Upper lobe of right lung (tissue), 1 donor: ENCODE measurements around the gene PIMREG. TPM values are rescaled to one million over a fixed set of nuclear protein-coding genes. Genes with fewer than 3 reads are reported as not detected.

ENCODE experiments used
- ATAC-seq: fragments of 200-7000 bp; cut with Tn5 transposase; one replicate; pipeline ENCODE4 v1.9.1; 2020; ENCODE audit warnings: mild to moderate bottlenecking, moderate library complexity
- DNase-seq: peaks from one replicate; pipeline ENCODE4 v3.0.0-alpha.2; 2020
- H3K27ac ChIP-seq: fragments of 200-600 bp; one replicate; pipeline ENCODE4 v1.8.0; 2022
- H3K27me3 ChIP-seq: fragments of 200-600 bp; one replicate; pipeline ENCODE4 v1.8.0; 2022; ENCODE audit warnings: mild to moderate bottlenecking
- H3K36me3 ChIP-seq: fragments of 200-600 bp; one replicate; pipeline ENCODE4 v1.8.0; 2022
- H3K4me1 ChIP-seq: fragments of 200-600 bp; one replicate; pipeline ENCODE4 v1.8.0; 2022
- H3K4me3 ChIP-seq: fragments of 200-600 bp; one replicate; pipeline ENCODE4 v1.8.0; 2022; ENCODE audit warnings: mild to moderate bottlenecking
- H3K9me3 ChIP-seq: fragments of 200-600 bp; one replicate; pipeline ENCODE4 v1.8.0; 2022
- intact Hi-C: fragments of 100-400 bp; cut with DNase I; formaldehyde crosslinking; loops from one replicate; pipeline ENCODE4 v1.11.0; 2022
- total RNA-seq: library from RNA; stranded (reverse); fragmentation: NEBNext Ultra II Directional; extraction: Animal tissue kit (Norgen Biotek cat#: 25700); gene quantifications from one replicate; pipeline ENCODE4 v1.2.1, GENCODE V29; 2021
- TF ChIP-seq, protein P1 (sequence below): fragments of 200-600 bp; IDR thresholded peaks from one replicate; pipeline ENCODE4 v1.8.0; 2022; ENCODE audit warnings: antibody characterized with exemption
- donor health status: DM: no; HTN: yes; CAD: no; lungs with severe emphysema.

PIMREG gene
- total RNA-seq, 1 donor from 2014 or later: 0.26 TPM

DNA sequence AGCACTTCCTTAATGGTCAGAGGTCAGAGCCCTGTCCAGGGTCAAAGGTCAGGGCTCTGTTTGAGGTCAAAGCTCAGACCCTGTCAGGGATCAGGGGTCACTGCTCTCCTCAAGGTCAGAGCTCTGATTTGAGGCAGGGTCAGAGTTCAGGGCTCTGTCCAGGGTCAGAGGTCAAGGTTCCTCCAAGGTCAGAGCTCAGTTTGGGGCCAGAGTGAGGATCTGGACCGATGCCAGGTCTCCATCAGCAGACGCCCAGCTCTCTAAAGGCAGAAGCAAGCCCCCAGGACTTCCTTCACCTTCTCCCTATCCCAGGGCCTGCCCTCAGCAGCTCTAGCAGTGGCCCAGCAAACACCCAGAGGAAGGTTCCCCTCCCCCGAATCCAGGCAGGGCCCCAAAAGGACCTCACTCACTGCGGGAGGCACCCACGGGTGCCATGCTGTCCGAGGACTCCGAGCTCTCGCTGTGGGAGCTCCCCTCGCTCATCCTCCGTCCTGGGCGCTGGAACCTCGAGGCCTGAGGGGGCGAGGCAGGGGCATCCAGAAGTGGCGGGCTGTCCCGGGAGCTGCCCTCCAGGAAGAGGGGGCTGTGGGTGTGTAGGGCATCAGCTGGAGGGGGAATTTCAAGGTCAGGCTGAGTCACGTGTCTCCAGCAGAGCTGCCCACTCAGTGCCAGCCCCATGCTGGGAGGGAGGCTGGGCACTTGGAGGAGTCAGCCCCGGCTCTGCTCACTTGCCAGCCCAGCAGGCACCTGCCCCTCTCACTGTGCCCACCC lies 26.7 kb downstream of the PIMREG start:
- H3K9me3 ChIP-seq: no peaks in the 10 kb centered on the region
- no peaks in the 10 kb centered on the region for H3K27me3 ChIP-seq
- H3K36me3 ChIP-seq: no peaks in the 10 kb centered on the region
- ATAC-seq: no peak
- intact Hi-C loops: no loop called here
- no peak overlapping the region for H3K4me3 ChIP-seq
- TF ChIP-seq, protein P1, sequence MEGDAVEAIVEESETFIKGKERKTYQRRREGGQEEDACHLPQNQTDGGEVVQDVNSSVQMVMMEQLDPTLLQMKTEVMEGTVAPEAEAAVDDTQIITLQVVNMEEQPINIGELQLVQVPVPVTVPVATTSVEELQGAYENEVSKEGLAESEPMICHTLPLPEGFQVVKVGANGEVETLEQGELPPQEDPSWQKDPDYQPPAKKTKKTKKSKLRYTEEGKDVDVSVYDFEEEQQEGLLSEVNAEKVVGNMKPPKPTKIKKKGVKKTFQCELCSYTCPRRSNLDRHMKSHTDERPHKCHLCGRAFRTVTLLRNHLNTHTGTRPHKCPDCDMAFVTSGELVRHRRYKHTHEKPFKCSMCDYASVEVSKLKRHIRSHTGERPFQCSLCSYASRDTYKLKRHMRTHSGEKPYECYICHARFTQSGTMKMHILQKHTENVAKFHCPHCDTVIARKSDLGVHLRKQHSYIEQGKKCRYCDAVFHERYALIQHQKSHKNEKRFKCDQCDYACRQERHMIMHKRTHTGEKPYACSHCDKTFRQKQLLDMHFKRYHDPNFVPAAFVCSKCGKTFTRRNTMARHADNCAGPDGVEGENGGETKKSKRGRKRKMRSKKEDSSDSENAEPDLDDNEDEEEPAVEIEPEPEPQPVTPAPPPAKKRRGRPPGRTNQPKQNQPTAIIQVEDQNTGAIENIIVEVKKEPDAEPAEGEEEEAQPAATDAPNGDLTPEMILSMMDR: no peak
- H3K27ac ChIP-seq: no peak overlapping the region
- no peak for DNase-seq
- H3K4me1 ChIP-seq: no peaks in the 10 kb centered on the region

DNA sequence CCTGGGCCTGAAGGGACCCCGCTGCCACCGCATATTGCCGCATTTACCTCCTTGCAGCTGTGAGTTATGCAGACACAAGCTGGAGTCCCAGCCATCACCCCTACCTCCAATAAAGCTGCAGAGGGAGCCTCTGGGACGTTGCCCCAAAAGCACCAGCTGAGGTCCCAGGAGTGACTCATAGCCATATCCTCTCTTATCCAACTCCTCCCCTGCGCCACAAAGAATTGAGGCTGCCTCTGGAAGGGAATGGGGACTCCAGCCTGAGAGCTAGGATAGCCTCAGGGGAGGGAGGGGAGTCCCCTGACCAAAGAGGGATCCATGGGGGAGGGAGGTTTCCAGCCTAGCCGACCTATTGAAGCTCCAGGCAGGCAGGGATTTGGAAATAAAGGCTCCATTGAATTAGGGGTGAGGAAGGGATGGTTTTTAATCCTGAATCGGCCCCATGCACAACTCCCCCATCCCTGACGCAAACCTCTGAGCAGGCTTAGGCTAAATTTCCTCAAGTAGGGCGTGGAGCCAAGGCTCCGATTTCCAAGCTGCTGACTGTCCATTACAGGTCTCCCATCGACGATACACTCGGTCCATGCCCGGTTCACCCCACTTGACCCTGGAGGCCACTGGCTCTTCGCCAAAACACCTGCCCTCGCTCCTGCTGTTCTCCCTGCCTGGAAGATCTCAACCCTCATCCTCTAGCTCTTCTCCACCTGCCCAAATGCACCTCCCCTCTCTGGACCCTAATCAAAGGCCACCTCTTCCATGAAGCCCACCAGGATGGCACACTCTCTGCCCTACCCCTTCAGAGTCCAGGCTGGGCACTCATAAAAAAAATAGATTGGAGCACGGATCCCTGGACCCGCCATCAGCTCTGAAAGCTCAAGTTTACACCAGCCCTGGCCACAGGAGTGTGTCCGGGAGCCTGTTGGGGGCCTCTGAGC lies 27.5 kb downstream of the PIMREG start:
- intact Hi-C loops: no loop called here
- ATAC-seq (no peak), DNase-seq (no peak)
- Histone ChIP-seq H3K36me3 (no peaks in the 10 kb centered on the region), H3K27ac (no peak overlapping the region), H3K27me3 (no peaks in the 10 kb centered on the region), H3K9me3 (no peaks in the 10 kb centered on the region), H3K4me1 (no peaks in the 10 kb centered on the region), H3K4me3 (no peak overlapping the region)
- TF ChIP-seq, protein P1: no peak

DNA sequence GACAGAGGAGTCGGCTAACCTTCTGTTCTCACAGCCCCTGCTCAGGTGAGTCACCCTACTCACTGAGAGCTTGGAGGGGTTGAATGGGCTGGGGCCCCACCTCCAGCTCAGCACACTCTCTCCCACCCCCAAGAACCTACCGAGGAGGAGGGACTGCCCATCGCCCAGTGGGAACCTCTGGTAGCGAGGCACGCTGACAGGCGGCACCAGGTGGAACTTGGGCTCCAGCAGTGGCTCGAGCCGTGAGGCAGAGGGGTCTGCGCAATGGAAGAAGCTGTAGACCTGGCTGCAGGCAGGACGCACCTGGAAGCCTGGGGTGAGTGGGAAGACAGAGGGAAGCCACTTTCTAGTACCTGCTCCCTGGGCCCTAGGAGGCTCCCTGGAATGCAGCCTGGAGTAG lies 28.3 kb downstream of the PIMREG start:
- DNase-seq (no peak), ATAC-seq (no peak)
- H3K9me3 ChIP-seq: no peaks in the 10 kb centered on the region
- TF ChIP-seq, protein P1: no peak
- H3K27ac ChIP-seq: no peak overlapping the region
- no peaks in the 10 kb centered on the region for H3K36me3 ChIP-seq
- no peak overlapping the region for H3K4me3 ChIP-seq
- intact Hi-C loops: no loop called here
- H3K4me1 ChIP-seq: no peaks in the 10 kb centered on the region
- no peaks in the 10 kb centered on the region for H3K27me3 ChIP-seq

DNA sequence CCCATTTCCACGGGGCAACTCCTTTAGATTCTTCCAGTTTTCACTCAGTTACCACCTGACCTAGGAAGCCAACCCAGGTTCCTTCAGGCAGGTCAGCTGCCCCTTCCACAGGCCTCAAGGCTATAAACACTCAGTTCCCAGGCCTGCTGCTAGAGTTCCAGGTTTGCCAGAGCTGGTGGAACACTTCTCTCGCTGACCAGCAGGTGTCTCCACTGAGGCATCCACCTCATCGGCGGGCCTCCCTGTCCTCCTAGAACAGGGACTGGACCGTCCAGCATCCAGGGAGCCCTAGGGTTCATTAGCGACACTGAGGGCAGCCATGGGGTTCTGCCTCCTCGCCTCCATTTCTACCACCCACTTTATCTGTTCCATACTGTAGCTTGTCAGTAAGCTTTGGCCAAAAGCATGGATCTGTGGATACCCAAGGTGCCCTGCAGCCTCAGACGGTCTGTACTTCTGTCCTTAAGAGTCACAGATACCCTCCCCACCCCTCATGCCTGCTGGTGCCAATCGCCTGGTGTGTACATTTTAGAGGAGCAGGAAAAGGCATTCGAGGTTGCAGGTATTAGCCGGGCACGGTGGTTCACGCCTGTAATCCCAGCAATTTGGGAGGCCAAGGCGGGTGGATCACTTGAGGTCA lies 29.0 kb downstream of the PIMREG start:
- H3K4me1 ChIP-seq: no peaks in the 10 kb centered on the region
- TF ChIP-seq, protein P1: peak; percentile 96
- no peak overlapping the region for H3K4me3 ChIP-seq
- intact Hi-C loops: no loop called here
- H3K27me3 ChIP-seq: no peaks in the 10 kb centered on the region
- ATAC-seq (peak; percentile 92), DNase-seq (peak; percentile 86)
- H3K36me3 ChIP-seq: no peaks in the 10 kb centered on the region
- no peak overlapping the region for H3K27ac ChIP-seq
- no peaks in the 10 kb centered on the region for H3K9me3 ChIP-seq

DNA sequence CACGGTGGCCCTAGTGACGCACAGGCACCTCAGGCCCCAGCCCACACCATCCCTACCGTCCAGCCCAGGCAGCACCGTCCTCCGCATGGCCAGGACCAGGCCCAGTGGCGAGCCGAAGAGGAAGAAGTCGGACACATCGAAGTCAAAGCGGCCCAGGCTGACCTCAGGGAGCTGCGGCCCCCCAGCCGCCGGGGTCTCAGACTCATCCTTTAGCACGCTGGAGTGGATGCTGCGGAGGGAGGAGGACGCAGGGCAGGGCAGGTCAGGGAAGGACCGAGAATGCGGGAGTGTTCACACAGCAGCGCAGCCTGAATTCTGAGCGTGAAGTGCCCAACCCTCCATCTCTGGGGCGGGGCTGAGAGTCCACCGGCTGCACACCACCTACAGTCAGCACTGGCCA lies 30.1 kb downstream of the PIMREG start:
- TF ChIP-seq, protein P1: no peak

More for the DNA sequence above, 30.1 kb downstream of the PIMREG start:
- DNase-seq (no peak), ATAC-seq (no peak)
- Histone ChIP-seq H3K27ac (no peak overlapping the region), H3K9me3 (no peaks in the 10 kb centered on the region), H3K4me1 (no peaks in the 10 kb centered on the region), H3K36me3 (no peaks in the 10 kb centered on the region), H3K27me3 (no peaks in the 10 kb centered on the region), H3K4me3 (no peak overlapping the region)
- intact Hi-C loops: no loop called here
